T-helper 1 cell (primary cell): ENCODE data around the gene ARPP21.
"Not testable (repeated sequence)": the region's sequence is repeated elsewhere in the genome, so short reads cannot be mapped to it uniquely, and the experiment has no call there.

ENCODE experiments used
- DNase-seq, 5 donors: peaks; one replicate each; pipeline ENCODE4 v3.0.0-alpha.2; 2012 to 2020
- total RNA-seq, 4 donors: gene quantifications; one replicate each; lab custom pipeline; 2026; lab: John Stamatoyannopoulos, UW

Gene ARPP21
- 0 to 0.12 (median 0) reads per million in 4 donors for total RNA-seq

GRCh38 chr3:35639254-35640186, at the start of gene ARPP21:
Gene ARPP21, plus strand, starts transcription at chr3:35639525. Its CDS starts 42,227 bp downstream, at chr3:35681752.
- DNase-seq, result no peak

GRCh38 chr3:35592589-35593295, 46.6 kb upstream of the ARPP21 start:
- no peak for DNase-seq

- no peak for DNase-seq
These were observed 44.6 kb upstream of the ARPP21 start for GRCh38 chr3:35594739-35595138.

GRCh38 chr3:35596335-35596995, 42.9 kb upstream of the ARPP21 start:
- DNase-seq, result no peak

- no peak for DNase-seq
These were observed 41.8 kb upstream of the ARPP21 start for GRCh38 chr3:35597490-35597889.

GRCh38 chr3:35598804-35599203, 40.5 kb upstream of the ARPP21 start:
- no peak for DNase-seq

GRCh38 chr3:35601959-35602358, 37.4 kb upstream of the ARPP21 start:
- DNase-seq, result no peak

GRCh38 chr3:35602395-35602936, 36.9 kb upstream of the ARPP21 start:
- DNase-seq, result no peak

GRCh38 chr3:35616346-35616745, 23.0 kb upstream of the ARPP21 start:
- no peak for DNase-seq

GRCh38 chr3:35617370-35617769, 22.0 kb upstream of the ARPP21 start:
- DNase-seq, result no peak

- DNase-seq, result not testable (repeated sequence)
These were observed 19.1 kb upstream of the ARPP21 start for GRCh38 chr3:35620238-35620637.

GRCh38 chr3:35624698-35625097, 14.6 kb upstream of the ARPP21 start:
- no peak for DNase-seq

- no peak for DNase-seq
These were observed 5.8 kb upstream of the ARPP21 start for GRCh38 chr3:35633332-35634124.

- DNase-seq, result no peak
These were observed 3.9 kb upstream of the ARPP21 start for GRCh38 chr3:35635407-35635806.

- DNase-seq, result no peak
These were observed 3.2 kb upstream of the ARPP21 start for GRCh38 chr3:35635926-35636683.

- DNase-seq, result no peak
These were observed 910 bp upstream of the ARPP21 start for GRCh38 chr3:35638251-35638979.

GRCh38 chr3:35638980-35639253, 408 bp upstream of the ARPP21 start:
- no peak for DNase-seq

GRCh38 chr3:35640190-35641165, 1.2 kb downstream of the ARPP21 start:
- DNase-seq, result no peak

- no peak for DNase-seq
These were observed 2.0 kb downstream of the ARPP21 start for GRCh38 chr3:35641331-35641730.
